Activated T-cell treated with anti-CD3 and anti-CD28 coated beads, Interleukin-2, amount 50 U/mL, for 4 hours (primary cell): Measurements from ENCODE around the gene GCH1. TPM values are rescaled to one million over a fixed set of nuclear protein-coding genes. Genes with fewer than 3 reads are reported as not detected.

ENCODE experiments used
- ATAC-seq, 2 donors: fragments of 200-7000 bp; cut with Tn5 transposase; one replicate each; pipeline ENCODE4 v1.10.0; 2021
- DNase-seq: peaks from one replicate; pipeline ENCODE4 v3.0.0-alpha.2; 2020
- H3K27me3 Mint-ChIP-seq: one replicate; pipeline ENCODE4 v1.8.0; 2021; ENCODE audit warnings: low read depth, mixed read lengths
- H3K36me3 Mint-ChIP-seq: one replicate; pipeline ENCODE4 v1.8.0; 2022; ENCODE audit warnings: mixed read lengths; ENCODE audit not compliant: insufficient read depth
- H3K4me1 Mint-ChIP-seq: one replicate; pipeline ENCODE4 v1.8.0; 2021; ENCODE audit warnings: low read depth, mixed read lengths
- H3K4me3 Mint-ChIP-seq: one replicate; pipeline ENCODE4 v1.8.0; 2021; ENCODE audit warnings: mild to moderate bottlenecking, moderate library complexity, mixed read lengths
- H3K9me3 Mint-ChIP-seq: one replicate; pipeline ENCODE4 v1.8.0; 2021; ENCODE audit warnings: mixed read lengths
- total RNA-seq, 3 donors: library from RNA; stranded (reverse); gene quantifications; one replicate each; pipeline ENCODE4 v1.2.1, GENCODE V29; 2021

The GCH1 gene
- total RNA-seq, 3 donors from 2014 or later = 39.4 to 49.6 (median 44.2) TPM

- H3K27me3 Mint-ChIP-seq = no peaks in the 10 kb centered on the region
- ATAC-seq (no peak), DNase-seq (no peak)
- H3K9me3 Mint-ChIP-seq = no peaks in the 10 kb centered on the region
- no peak overlapping the region for H3K4me3 Mint-ChIP-seq
- H3K36me3 Mint-ChIP-seq = peaks cover 40% of the 10 kb centered on the region
- H3K4me1 Mint-ChIP-seq = no peaks in the 10 kb centered on the region
Measured at GRCh38 chr14:54837508-54838149, 65.0 kb downstream of the GCH1 start.

GRCh38 chr14:54836231-54836630 lies 66.4 kb downstream of the GCH1 start:
- ATAC-seq (no peak), DNase-seq (no peak)
- peaks cover 31% of the 10 kb centered on the region for H3K36me3 Mint-ChIP-seq
- no peak overlapping the region for H3K4me3 Mint-ChIP-seq
- peaks cover under 1% of the 10 kb centered on the region for H3K9me3 Mint-ChIP-seq
- no peaks in the 10 kb centered on the region for H3K27me3 Mint-ChIP-seq
- no peaks in the 10 kb centered on the region for H3K4me1 Mint-ChIP-seq

GRCh38 chr14:54834727-54835126 lies 67.9 kb downstream of the GCH1 start:
- Mint-ChIP-seq H3K4me1 (no peaks in the 10 kb centered on the region), H3K9me3 (peaks cover 8% of the 10 kb centered on the region), H3K36me3 (peaks cover 17% of the 10 kb centered on the region), H3K27me3 (no peaks in the 10 kb centered on the region), H3K4me3 (no peak overlapping the region)
- DNase-seq = no peak
- ATAC-seq = no peak

- H3K9me3 Mint-ChIP-seq = peaks cover 8% of the 10 kb centered on the region
- peaks cover 12% of the 10 kb centered on the region for H3K36me3 Mint-ChIP-seq
- H3K4me3 Mint-ChIP-seq = no peak overlapping the region
- DNase-seq (no peak), ATAC-seq (no peak)
- H3K4me1 Mint-ChIP-seq = no peaks in the 10 kb centered on the region
- H3K27me3 Mint-ChIP-seq = no peaks in the 10 kb centered on the region
Measured at GRCh38 chr14:54834081-54834480, 68.5 kb downstream of the GCH1 start.

GRCh38 chr14:54830650-54831049 lies 72.0 kb downstream of the GCH1 start:
- H3K4me3 Mint-ChIP-seq = no peak overlapping the region
- H3K27me3 Mint-ChIP-seq = no peaks in the 10 kb centered on the region
- peaks cover 13% of the 10 kb centered on the region for H3K9me3 Mint-ChIP-seq
- DNase-seq = no peak
- no peaks in the 10 kb centered on the region for H3K4me1 Mint-ChIP-seq
- H3K36me3 Mint-ChIP-seq = peaks cover 5% of the 10 kb centered on the region
- ATAC-seq = no peak

GRCh38 chr14:54829486-54830224 lies 73.0 kb downstream of the GCH1 start:
- DNase-seq (no peak), ATAC-seq (no peak)
- H3K4me3 Mint-ChIP-seq = no peak overlapping the region
- no peaks in the 10 kb centered on the region for H3K4me1 Mint-ChIP-seq
- peaks cover under 1% of the 10 kb centered on the region for H3K36me3 Mint-ChIP-seq
- peaks cover 18% of the 10 kb centered on the region for H3K9me3 Mint-ChIP-seq
- no peaks in the 10 kb centered on the region for H3K27me3 Mint-ChIP-seq

GRCh38 chr14:54828037-54828436 lies 74.6 kb downstream of the GCH1 start:
- Mint-ChIP-seq H3K36me3 (no peaks in the 10 kb centered on the region), H3K4me1 (no peaks in the 10 kb centered on the region), H3K27me3 (no peaks in the 10 kb centered on the region), H3K4me3 (no peak overlapping the region), H3K9me3 (peaks cover 29% of the 10 kb centered on the region)
- ATAC-seq (no peak), DNase-seq (no peak)

- no peak for DNase-seq
- ATAC-seq = no peak
- no peaks in the 10 kb centered on the region for H3K36me3 Mint-ChIP-seq
- H3K27me3 Mint-ChIP-seq = no peaks in the 10 kb centered on the region
- peaks cover 21% of the 10 kb centered on the region for H3K9me3 Mint-ChIP-seq
- H3K4me3 Mint-ChIP-seq = no peak overlapping the region
- H3K4me1 Mint-ChIP-seq = no peaks in the 10 kb centered on the region
Measured at GRCh38 chr14:54823757-54824549, 78.7 kb downstream of the GCH1 start.

GRCh38 chr14:54822685-54823084 lies 79.9 kb downstream of the GCH1 start:
- no peak for ATAC-seq
- H3K4me3 Mint-ChIP-seq = no peak overlapping the region
- no peaks in the 10 kb centered on the region for H3K27me3 Mint-ChIP-seq
- peaks cover 21% of the 10 kb centered on the region for H3K9me3 Mint-ChIP-seq
- H3K4me1 Mint-ChIP-seq = no peaks in the 10 kb centered on the region
- DNase-seq = no peak
- no peaks in the 10 kb centered on the region for H3K36me3 Mint-ChIP-seq

GRCh38 chr14:54818201-54819133 lies 84.2 kb downstream of the GCH1 start:
- no peaks in the 10 kb centered on the region for H3K36me3 Mint-ChIP-seq
- H3K9me3 Mint-ChIP-seq = no peaks in the 10 kb centered on the region
- no peaks in the 10 kb centered on the region for H3K4me1 Mint-ChIP-seq
- no peak for ATAC-seq
- H3K27me3 Mint-ChIP-seq = no peaks in the 10 kb centered on the region
- DNase-seq = no peak
- no peak overlapping the region for H3K4me3 Mint-ChIP-seq

GRCh38 chr14:54817506-54817905 lies 85.1 kb downstream of the GCH1 start:
- Mint-ChIP-seq H3K4me3 (no peak overlapping the region), H3K4me1 (no peaks in the 10 kb centered on the region), H3K9me3 (no peaks in the 10 kb centered on the region), H3K27me3 (no peaks in the 10 kb centered on the region), H3K36me3 (no peaks in the 10 kb centered on the region)
- DNase-seq (no peak), ATAC-seq (no peak)

- Mint-ChIP-seq H3K4me3 (no peak overlapping the region), H3K36me3 (no peaks in the 10 kb centered on the region), H3K9me3 (no peaks in the 10 kb centered on the region), H3K4me1 (no peaks in the 10 kb centered on the region), H3K27me3 (no peaks in the 10 kb centered on the region)
- DNase-seq (no peak), ATAC-seq (no peak)
Measured at GRCh38 chr14:54816450-54816849, 86.2 kb downstream of the GCH1 start.

- no peak overlapping the region for H3K4me3 Mint-ChIP-seq
- no peaks in the 10 kb centered on the region for H3K27me3 Mint-ChIP-seq
- no peaks in the 10 kb centered on the region for H3K9me3 Mint-ChIP-seq
Measured at GRCh38 chr14:54815515-54815914, 87.1 kb downstream of the GCH1 start.

GRCh38 chr14:54815016-54815415 lies 87.6 kb downstream of the GCH1 start:
- H3K27me3 Mint-ChIP-seq = no peaks in the 10 kb centered on the region
- no peak for DNase-seq
- H3K4me3 Mint-ChIP-seq = no peak overlapping the region
- H3K4me1 Mint-ChIP-seq = no peaks in the 10 kb centered on the region
- no peaks in the 10 kb centered on the region for H3K9me3 Mint-ChIP-seq
- H3K36me3 Mint-ChIP-seq = no peaks in the 10 kb centered on the region
- no peak for ATAC-seq

More at GRCh38 chr14:54815515-54815914, 87.1 kb downstream of the GCH1 start:
- ATAC-seq = no peak
- Mint-ChIP-seq H3K36me3 (no peaks in the 10 kb centered on the region), H3K4me1 (no peaks in the 10 kb centered on the region)
- no peak for DNase-seq
